Heart right ventricle (tissue), 16 donors: ENCODE results near the gene MFNG. TPM values are rescaled to one million over a fixed set of nuclear protein-coding genes. Genes with fewer than 3 reads are reported as not detected.

ENCODE experiments used
- ATAC-seq, 8 donors: fragments of 200-7000 bp; cut with Tn5 transposase; one replicate each; pipeline ENCODE4 v1.9.1; 2020; ENCODE audit warnings: mild to moderate bottlenecking in 8 of 8, moderate library complexity in 8 of 8, moderate number of reproducible peaks in 1 of 8
- DNase-seq, 2 donors: peaks; one replicate each; pipeline ENCODE4 v3.0.0-alpha.2; 2020
- H3K27ac ChIP-seq, 10 donors: fragments of 200-600 bp; sonication (generic) in 2 of 10; one replicate each; pipeline versions ENCODE4 v1.5.0 to v1.8.0; 2020 to 2022; ENCODE audit warnings: mild to moderate bottlenecking in 3 of 10
- H3K27me3 ChIP-seq, 7 donors: fragments of 200-600 bp; one replicate each; pipeline ENCODE4 v1.8.0; 2021 to 2022; ENCODE audit warnings: mild to moderate bottlenecking in 2 of 7
- H3K36me3 ChIP-seq, 9 donors: fragments of 200-600 bp; sonication (generic) in 1 of 9; one replicate each; pipeline versions ENCODE4 v1.5.0 to v1.8.0; 2020 to 2022; ENCODE audit warnings: mild to moderate bottlenecking in 2 of 9
- H3K4me1 ChIP-seq, 9 donors: fragments of 200-600 bp; sonication (generic) in 1 of 9; one replicate each; pipeline versions ENCODE4 v1.5.0 to v1.8.0; 2020 to 2022; ENCODE audit warnings: mild to moderate bottlenecking in 4 of 9
- H3K4me3 ChIP-seq, 10 donors: fragments of 200-600 bp; sonication (generic) in 2 of 10; one replicate each; pipeline versions ENCODE4 v1.5.0 to v1.8.0; 2020 to 2022; ENCODE audit warnings: mild to moderate bottlenecking in 7 of 10, moderate library complexity in 2 of 10
- H3K9me3 ChIP-seq, 11 donors: fragments of 200-600 bp in 10 of 11; sonication (generic) in 2 of 11; one replicate each; pipeline versions ENCODE4 v1.5.0 to v1.8.0; 2013 to 2022; ENCODE audit warnings: mild to moderate bottlenecking in 2 of 11, control low read depth in 1 of 11, moderate library complexity in 1 of 11
- WGBS, 2 donors: extraction: QIAGEN DNeasy Blood & Tissue Kit; methylation state at CpG; one replicate each; pipeline ENCODE4 v1.1.7; 2013; ENCODE audit warnings: inconsistent platforms in 1 of 2; 5-methylcytosine and 5-hydroxymethylcytosine counted together
- intact Hi-C, 10 donors: fragments of 100-400 bp; cut with DNase I; formaldehyde crosslinking; loops; one replicate each; pipeline versions ENCODE4 v1.11.1 to v1.14.2; 2022
- polyA plus RNA-seq, 2 donors: library from polyadenylated mRNA; stranded (reverse); fragments of 200-250 nt; gene quantifications; one replicate each; pipeline ENCODE4 v1.2.3, GENCODE V29; 2013
- total RNA-seq, 10 donors: library from RNA; stranded (reverse); fragmentation: NEBNext Ultra II Directional in 3 of 10; extraction: Animal tissue kit (Norgen Biotek cat#: 25700) in 3 of 10; gene quantifications; one replicate each; pipeline versions ENCODE4 v1.2.1 to v1.2.4, GENCODE V29; 2021 to 2023
- TF ChIP-seq, protein P1 (sequence below), 9 donors: fragments of 200-600 bp; sonication (generic) in 2 of 9; IDR thresholded peaks; one replicate each; pipeline versions ENCODE4 v1.5.0 to v1.8.0; 2021 to 2022; ENCODE audit warnings: antibody characterized with exemption in 9 of 9, mild to moderate bottlenecking in 5 of 9, moderate library complexity in 1 of 9
- donor health status: Arrhythmogenic right ventricular cardiomyopathy.
- donor health status: ischemic (EF 13 %, LVEDD 7.1; RV severe dilation, severe dysfunction).
- donor health status: healthy with polysubstance abuse.
- donor health status: DM: no; HTN: yes; CAD: no.
- donor health status: DM: no; HTN: no; CAD: no.
- donor health status: ischemic (EF 25% LVEDD 6.9; RV normal size, moderate dysfunction).
- donor health status: ischemic (EF 25% LVEDD 5.7; RV mildly dilated, moderate dysfunction).
- donor health status: healthy.
- donor health status: DM: yes; HTN: yes; CAD: no.
- donor health status: Ischemic cardiomyopathy.
- donor health status: ischemic (EF 35%, LVEDD 5.7; RV mildly dilated, moderate dysfunction).
- donor health status: nonischemic (EF 11% LVEDD 7.7; RV severe dilation, severe dysfunction).
- donor health status: DM: yes; HTN: yes; CAD: no.
- donor health status: PGD.
- donor health status: ischemic (EF 29% LVEDD 5.4; RV normal size, mild dysfunction).
- donor health status: nonischemic (EF 23%, LVEDD 6.1; RV moderate dilation, normal function).

The MFNG gene
- total and polyA plus RNA-seq, 12 donors = 5.1 to 19.4 (median 8.8) TPM

DNA sequence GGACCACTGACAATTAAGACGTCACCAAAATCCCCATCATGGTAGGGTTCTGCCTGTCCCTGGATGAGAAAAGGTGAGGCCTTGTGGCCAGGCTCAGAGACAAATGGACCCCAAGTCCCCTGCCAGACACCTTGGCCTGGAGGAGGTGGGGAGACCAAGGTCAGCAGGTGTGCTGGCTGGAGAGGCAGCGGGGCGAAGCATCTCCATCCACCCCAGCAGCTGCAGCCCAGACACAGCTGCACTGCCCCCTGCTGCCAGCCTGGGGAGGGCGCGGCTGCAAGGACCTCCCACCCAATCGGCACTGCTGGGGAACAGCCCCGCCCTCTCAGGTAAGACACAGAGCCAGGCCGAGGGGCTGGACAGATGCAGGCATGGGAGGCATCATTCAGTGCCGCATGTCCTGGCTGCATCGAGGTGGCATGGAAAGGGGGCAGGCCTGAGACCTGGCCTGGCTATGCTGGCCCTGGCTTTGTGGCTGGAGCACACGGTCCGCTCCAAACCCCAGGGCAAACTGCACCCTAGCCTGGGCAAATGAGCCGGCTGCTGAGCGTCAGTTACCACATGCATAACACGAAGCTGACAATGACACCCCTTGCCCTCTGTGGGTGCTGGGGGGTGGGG, 12.2 kb upstream of the MFNG start:
- WGBS, 2 donors = 47 to 58% methylated on average over 15 of the region's 15 CpGs
- Histone ChIP-seq H3K36me3 (peaks cover 0 to 65% (median 0%) of the 10 kb centered on the region in 9 donors), H3K9me3 (no peaks in the 10 kb centered on the region), H3K4me1 (peaks cover 6 to 75% (median 46%) of the 10 kb centered on the region in 9 donors), H3K27me3 (peaks cover 0 to 17% (median 0%) of the 10 kb centered on the region in 7 donors), H3K4me3 (no peak overlapping the region), H3K27ac (peak overlapping the region in 5 of 10 donors; percentile 7 to 83 (median 60))
- TF ChIP-seq, protein P1, sequence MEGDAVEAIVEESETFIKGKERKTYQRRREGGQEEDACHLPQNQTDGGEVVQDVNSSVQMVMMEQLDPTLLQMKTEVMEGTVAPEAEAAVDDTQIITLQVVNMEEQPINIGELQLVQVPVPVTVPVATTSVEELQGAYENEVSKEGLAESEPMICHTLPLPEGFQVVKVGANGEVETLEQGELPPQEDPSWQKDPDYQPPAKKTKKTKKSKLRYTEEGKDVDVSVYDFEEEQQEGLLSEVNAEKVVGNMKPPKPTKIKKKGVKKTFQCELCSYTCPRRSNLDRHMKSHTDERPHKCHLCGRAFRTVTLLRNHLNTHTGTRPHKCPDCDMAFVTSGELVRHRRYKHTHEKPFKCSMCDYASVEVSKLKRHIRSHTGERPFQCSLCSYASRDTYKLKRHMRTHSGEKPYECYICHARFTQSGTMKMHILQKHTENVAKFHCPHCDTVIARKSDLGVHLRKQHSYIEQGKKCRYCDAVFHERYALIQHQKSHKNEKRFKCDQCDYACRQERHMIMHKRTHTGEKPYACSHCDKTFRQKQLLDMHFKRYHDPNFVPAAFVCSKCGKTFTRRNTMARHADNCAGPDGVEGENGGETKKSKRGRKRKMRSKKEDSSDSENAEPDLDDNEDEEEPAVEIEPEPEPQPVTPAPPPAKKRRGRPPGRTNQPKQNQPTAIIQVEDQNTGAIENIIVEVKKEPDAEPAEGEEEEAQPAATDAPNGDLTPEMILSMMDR (IDR thresholded peaks at IDR 0.05) = peak in 8 of 9 donors; percentile 9 to 60 (median 49)
- DNase-seq (no peak), ATAC-seq (no peak)
- intact Hi-C loops = no loop called here

- TF ChIP-seq, protein P1 (IDR thresholded peaks at IDR 0.05) = no peak
- Histone ChIP-seq H3K4me3 (no peak overlapping the region), H3K4me1 (peaks cover 3 to 67% (median 33%) of the 10 kb centered on the region in 9 donors), H3K36me3 (peaks cover 0 to 70% (median 0%) of the 10 kb centered on the region in 9 donors), H3K9me3 (no peaks in the 10 kb centered on the region), H3K27me3 (peaks cover 0 to 21% (median 5%) of the 10 kb centered on the region in 7 donors), H3K27ac (peak overlapping the region in 3 of 10 donors; percentile 10 to 35 (median 29))
- no peak for DNase-seq
- 84 to 85% methylated on average over 12 of the region's 12 CpGs for WGBS, 2 donors
- ATAC-seq = no peak
- intact Hi-C loops = no loop called here
These were observed 10.9 kb upstream of the MFNG start for GRCh38 chr22:37497062-37497599.

DNA sequence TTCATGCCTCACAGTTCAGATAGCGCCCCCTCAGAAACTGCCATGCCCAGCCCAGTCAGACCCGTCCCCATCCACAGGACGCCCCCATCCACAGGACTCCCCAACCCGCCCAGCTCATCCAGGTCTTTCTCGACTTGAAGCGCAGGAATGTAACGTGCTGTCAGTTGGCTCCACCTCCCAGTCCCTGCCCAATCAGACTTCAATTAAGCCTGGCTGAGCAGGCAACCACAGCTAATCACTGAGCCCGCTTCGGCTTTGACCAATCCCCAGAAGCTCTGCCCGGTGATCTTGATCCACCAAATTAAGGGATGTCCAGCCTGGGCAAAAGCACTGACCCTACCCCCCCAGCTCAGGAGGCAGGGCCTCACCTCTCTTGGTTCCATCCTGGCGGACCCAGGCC, 10.5 kb upstream of the MFNG start:
- intact Hi-C loops = no loop called here
- H3K4me3 ChIP-seq = no peak overlapping the region
- WGBS, 2 donors = 81 to 86% methylated on average over 11 of the region's 11 CpGs
- H3K36me3 ChIP-seq = peaks cover 0 to 74% (median 0%) of the 10 kb centered on the region in 9 donors
- no peaks in the 10 kb centered on the region for H3K9me3 ChIP-seq
- TF ChIP-seq, protein P1 (IDR thresholded peaks at IDR 0.05) = no peak
- peak overlapping the region in 2 of 10 donors; percentile 10 to 29 for H3K27ac ChIP-seq
- H3K27me3 ChIP-seq = peaks cover 0 to 22% (median 5%) of the 10 kb centered on the region in 7 donors
- no peak for DNase-seq
- ATAC-seq = no peak
- H3K4me1 ChIP-seq = peaks cover 3 to 62% (median 28%) of the 10 kb centered on the region in 9 donors

GRCh38 chr22:37493979-37494378, 7.8 kb upstream of the MFNG start:
- TF ChIP-seq, protein P1 (IDR thresholded peaks at IDR 0.05) = no peak
- Histone ChIP-seq H3K4me3 (no peak overlapping the region), H3K36me3 (peaks cover 0 to 77% (median 0%) of the 10 kb centered on the region in 9 donors), H3K4me1 (peaks cover 0 to 37% (median 12%) of the 10 kb centered on the region in 9 donors), H3K27ac (peak overlapping the region in 3 of 10 donors; percentile 15 to 20 (median 15)), H3K27me3 (peaks cover 0 to 17% (median 0%) of the 10 kb centered on the region in 7 donors), H3K9me3 (no peaks in the 10 kb centered on the region)
- intact Hi-C loops = no loop called here
- WGBS, 2 donors = 83 to 93% methylated on average over 9 to 10 of the region's 10 CpGs
- ATAC-seq (no peak), DNase-seq (no peak)
